Measurements from ENCODE around the gene SHE.

The SHE gene

DNA sequence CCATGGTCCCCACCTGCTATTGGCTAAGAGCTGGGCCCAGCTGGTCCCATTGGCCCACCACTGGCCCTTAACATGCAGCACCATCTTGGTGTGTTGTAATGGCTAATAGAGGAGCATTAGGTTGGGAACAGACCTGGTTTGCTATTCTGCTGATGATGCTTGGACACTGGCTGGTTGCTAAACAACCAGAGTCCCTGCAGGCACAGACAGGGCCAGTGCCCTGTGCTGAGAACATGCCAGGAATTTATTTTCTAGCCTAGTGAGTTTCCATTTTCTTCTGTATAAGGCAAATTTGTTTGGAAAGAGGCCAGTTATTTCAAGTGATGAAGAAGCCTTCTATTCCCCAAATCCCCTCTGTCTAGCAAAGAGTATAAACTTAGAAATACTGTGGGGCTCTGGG lies 43.1 kb downstream of the SHE start:
- H3K27me3 ChIP-seq (ENCODE audit: low read length), result no peaks in the 10 kb centered on the region
- TF ChIP-seq, protein P1, sequence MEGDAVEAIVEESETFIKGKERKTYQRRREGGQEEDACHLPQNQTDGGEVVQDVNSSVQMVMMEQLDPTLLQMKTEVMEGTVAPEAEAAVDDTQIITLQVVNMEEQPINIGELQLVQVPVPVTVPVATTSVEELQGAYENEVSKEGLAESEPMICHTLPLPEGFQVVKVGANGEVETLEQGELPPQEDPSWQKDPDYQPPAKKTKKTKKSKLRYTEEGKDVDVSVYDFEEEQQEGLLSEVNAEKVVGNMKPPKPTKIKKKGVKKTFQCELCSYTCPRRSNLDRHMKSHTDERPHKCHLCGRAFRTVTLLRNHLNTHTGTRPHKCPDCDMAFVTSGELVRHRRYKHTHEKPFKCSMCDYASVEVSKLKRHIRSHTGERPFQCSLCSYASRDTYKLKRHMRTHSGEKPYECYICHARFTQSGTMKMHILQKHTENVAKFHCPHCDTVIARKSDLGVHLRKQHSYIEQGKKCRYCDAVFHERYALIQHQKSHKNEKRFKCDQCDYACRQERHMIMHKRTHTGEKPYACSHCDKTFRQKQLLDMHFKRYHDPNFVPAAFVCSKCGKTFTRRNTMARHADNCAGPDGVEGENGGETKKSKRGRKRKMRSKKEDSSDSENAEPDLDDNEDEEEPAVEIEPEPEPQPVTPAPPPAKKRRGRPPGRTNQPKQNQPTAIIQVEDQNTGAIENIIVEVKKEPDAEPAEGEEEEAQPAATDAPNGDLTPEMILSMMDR (IDR thresholded peaks at IDR 0.05; ENCODE audit: insufficient read depth, low read length, poor library complexity, severe bottlenecking), result no peak
- no peak for TF ChIP-seq EZH2phosphoT487 (conservative IDR thresholded peaks at IDR 0.05; ENCODE audit: low read length)
- H3K4me2 ChIP-seq (ENCODE audit: low read depth, low read length, poor library complexity, severe bottlenecking), result no peak overlapping the region
- no peak overlapping the region for H3K27ac ChIP-seq (ENCODE audit: low read depth, low read length)
- H3K4me3 ChIP-seq (ENCODE audit: insufficient read depth, low read length, poor library complexity, severe bottlenecking), result no peak overlapping the region
- H3K9ac ChIP-seq (ENCODE audit: low read length), result no peak overlapping the region
- no peaks in the 10 kb centered on the region for H4K20me1 ChIP-seq (ENCODE audit: low read depth, low read length)
- no peaks in the 10 kb centered on the region for H3K36me3 ChIP-seq (ENCODE audit: low read length)
- no peaks in the 10 kb centered on the region for H3F3A ChIP-seq (ENCODE audit: insufficient read depth)
- no peak overlapping the region for H2AFZ ChIP-seq (ENCODE audit: low read depth, low read length, severe bottlenecking)
- no peaks in the 10 kb centered on the region for H3K79me2 ChIP-seq (ENCODE audit: insufficient read depth, low read length)
- no peaks in the 10 kb centered on the region for H3K9me3 ChIP-seq (ENCODE audit: insufficient read depth, low read length)
- H3K9me2 ChIP-seq (replicated peaks; ENCODE audit: insufficient read depth, low read length), result no peaks in the 10 kb centered on the region

DNA sequence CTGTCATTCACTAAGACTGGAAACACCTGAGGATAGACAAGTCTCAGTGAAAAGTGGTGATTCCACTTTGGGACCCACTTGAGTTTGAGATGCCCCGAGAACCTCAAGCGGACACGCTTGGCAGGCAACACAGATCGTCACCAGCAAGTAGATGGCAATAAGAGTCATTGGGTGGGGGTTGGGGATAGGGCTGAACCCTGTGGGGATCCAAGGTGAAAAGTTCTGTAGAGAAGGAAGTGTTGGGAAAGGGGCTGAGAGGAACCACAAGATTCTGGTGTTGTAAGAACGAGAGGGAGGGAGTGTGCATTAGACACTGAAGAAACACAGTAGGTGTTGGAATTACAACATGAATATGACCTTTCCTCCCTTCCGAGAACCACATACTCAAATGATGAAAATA lies 45.6 kb downstream of the SHE start:
- H3K27me3 ChIP-seq (ENCODE audit: low read length), result no peaks in the 10 kb centered on the region
- TF ChIP-seq, protein P1 (IDR thresholded peaks at IDR 0.05; ENCODE audit: insufficient read depth, low read length, poor library complexity, severe bottlenecking), result no peak
- no peak for TF ChIP-seq EZH2phosphoT487 (conservative IDR thresholded peaks at IDR 0.05; ENCODE audit: low read length)
- H4K20me1 ChIP-seq (ENCODE audit: low read depth, low read length), result no peaks in the 10 kb centered on the region
- H3K27ac ChIP-seq (ENCODE audit: low read depth, low read length), result no peak overlapping the region
- H3K9me3 ChIP-seq (ENCODE audit: insufficient read depth, low read length), result no peaks in the 10 kb centered on the region
- no peaks in the 10 kb centered on the region for H3F3A ChIP-seq (ENCODE audit: insufficient read depth)
- H3K4me2 ChIP-seq (ENCODE audit: low read depth, low read length, poor library complexity, severe bottlenecking), result no peak overlapping the region
- H3K9ac ChIP-seq (ENCODE audit: low read length), result no peak overlapping the region
- H3K36me3 ChIP-seq (ENCODE audit: low read length), result no peaks in the 10 kb centered on the region
- H3K9me2 ChIP-seq (replicated peaks; ENCODE audit: insufficient read depth, low read length), result no peaks in the 10 kb centered on the region
- H3K4me3 ChIP-seq (ENCODE audit: insufficient read depth, low read length, poor library complexity, severe bottlenecking), result no peak overlapping the region
- no peaks in the 10 kb centered on the region for H3K79me2 ChIP-seq (ENCODE audit: insufficient read depth, low read length)
- H2AFZ ChIP-seq (ENCODE audit: low read depth, low read length, severe bottlenecking), result no peak overlapping the region

DNA sequence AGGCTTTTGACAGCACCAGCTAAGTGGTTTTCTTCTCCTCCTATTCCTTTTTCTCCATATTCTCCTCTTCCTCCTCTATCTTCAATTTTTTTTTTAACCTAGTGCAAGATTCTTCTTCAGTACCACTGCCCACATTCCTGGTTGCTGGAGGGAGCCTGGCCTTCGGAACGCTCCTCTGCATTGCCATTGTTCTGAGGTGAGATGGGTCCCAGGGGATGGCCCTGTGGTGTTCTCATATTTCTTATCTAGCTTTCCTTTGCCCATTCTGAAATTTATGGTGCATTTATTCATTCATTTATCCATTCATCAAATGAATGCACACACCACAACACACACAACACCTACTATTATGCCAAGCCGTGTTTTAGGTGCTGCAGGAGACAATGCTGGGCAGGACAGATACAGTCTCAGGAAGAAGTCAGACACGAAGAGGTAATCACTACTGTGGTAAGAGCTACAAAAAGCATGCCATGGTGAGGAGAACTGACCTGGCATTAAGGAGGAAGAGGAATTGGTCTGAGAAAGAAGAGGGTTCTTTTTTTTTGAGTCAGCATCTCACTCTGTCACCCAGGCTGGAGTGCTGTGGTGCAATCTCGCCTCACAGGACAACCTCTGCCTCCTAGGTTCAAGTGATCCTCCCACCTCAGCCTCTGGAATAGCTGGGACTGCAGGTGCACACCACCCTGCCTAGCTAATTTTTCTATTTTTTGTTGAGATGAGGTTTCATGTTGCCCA lies 47.7 kb downstream of the SHE start:
- Histone ChIP-seq H3K27ac (ENCODE audit: low read depth, low read length) (no peak overlapping the region), H3K9ac (ENCODE audit: low read length) (no peak overlapping the region), H3K9me3 (ENCODE audit: insufficient read depth, low read length) (no peaks in the 10 kb centered on the region), H3F3A (ENCODE audit: insufficient read depth) (no peaks in the 10 kb centered on the region), H3K27me3 (ENCODE audit: low read length) (no peaks in the 10 kb centered on the region), H4K20me1 (ENCODE audit: low read depth, low read length) (no peaks in the 10 kb centered on the region), H3K79me2 (ENCODE audit: insufficient read depth, low read length) (no peaks in the 10 kb centered on the region), H3K4me2 (ENCODE audit: low read depth, low read length, poor library complexity, severe bottlenecking) (no peak overlapping the region), H3K36me3 (ENCODE audit: low read length) (no peaks in the 10 kb centered on the region), H3K4me3 (ENCODE audit: insufficient read depth, low read length, poor library complexity, severe bottlenecking) (no peak overlapping the region), H3K9me2 (replicated peaks; ENCODE audit: insufficient read depth, low read length) (no peaks in the 10 kb centered on the region), H2AFZ (ENCODE audit: low read depth, low read length, severe bottlenecking) (no peak overlapping the region)
- TF ChIP-seq, protein P1 (IDR thresholded peaks at IDR 0.05; ENCODE audit: insufficient read depth, low read length, poor library complexity, severe bottlenecking), result no peak
- TF ChIP-seq EZH2phosphoT487 (conservative IDR thresholded peaks at IDR 0.05; ENCODE audit: low read length), result no peak
